Astrocyte (in vitro differentiated cells and primary cell): Measurements from ENCODE around the gene YTHDC2.

ENCODE experiments used
- EZH2 ChIP-seq: IDR thresholded peaks from 2 replicates; pipeline ENCODE4 v1.6.1; 2012; ENCODE audit warnings: mild to moderate bottlenecking, low read length, inconsistent platforms; ENCODE audit not compliant: insufficient read depth
- TF ChIP-seq, protein P1 (sequence below): IDR thresholded peaks from 2 replicates; pipeline ENCODE4 v1.5.1; 2011; ENCODE audit warnings: low read depth, mild to moderate bottlenecking, inconsistent platforms, low read length, moderate library complexity; ENCODE audit not compliant: insufficient read depth

DNA sequence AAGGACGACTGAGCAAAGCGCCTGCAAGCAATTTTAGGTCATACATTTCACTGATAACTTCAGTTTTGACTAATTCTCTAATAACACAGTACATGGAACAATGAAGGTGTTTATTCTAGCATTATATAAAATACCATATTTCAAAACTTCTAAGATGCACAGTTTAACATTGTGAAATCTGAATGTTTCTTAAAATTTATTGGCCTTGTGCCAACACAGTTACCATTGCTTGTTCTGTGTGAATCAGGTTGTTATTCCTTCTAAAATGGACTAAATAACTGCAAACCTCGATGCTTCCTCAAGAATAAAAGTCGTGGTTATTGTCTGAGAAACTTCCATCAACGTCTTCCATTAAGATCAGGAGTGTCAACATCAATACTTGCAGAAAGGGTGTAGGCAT, 33.3 kb upstream of the YTHDC2 start:
- TF ChIP-seq, protein P1, sequence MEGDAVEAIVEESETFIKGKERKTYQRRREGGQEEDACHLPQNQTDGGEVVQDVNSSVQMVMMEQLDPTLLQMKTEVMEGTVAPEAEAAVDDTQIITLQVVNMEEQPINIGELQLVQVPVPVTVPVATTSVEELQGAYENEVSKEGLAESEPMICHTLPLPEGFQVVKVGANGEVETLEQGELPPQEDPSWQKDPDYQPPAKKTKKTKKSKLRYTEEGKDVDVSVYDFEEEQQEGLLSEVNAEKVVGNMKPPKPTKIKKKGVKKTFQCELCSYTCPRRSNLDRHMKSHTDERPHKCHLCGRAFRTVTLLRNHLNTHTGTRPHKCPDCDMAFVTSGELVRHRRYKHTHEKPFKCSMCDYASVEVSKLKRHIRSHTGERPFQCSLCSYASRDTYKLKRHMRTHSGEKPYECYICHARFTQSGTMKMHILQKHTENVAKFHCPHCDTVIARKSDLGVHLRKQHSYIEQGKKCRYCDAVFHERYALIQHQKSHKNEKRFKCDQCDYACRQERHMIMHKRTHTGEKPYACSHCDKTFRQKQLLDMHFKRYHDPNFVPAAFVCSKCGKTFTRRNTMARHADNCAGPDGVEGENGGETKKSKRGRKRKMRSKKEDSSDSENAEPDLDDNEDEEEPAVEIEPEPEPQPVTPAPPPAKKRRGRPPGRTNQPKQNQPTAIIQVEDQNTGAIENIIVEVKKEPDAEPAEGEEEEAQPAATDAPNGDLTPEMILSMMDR: no peak
- no peak for TF ChIP-seq EZH2
